Naive thymus-derived CD8-positive, alpha-beta T cell (primary cell): Measurements from ENCODE around the gene FAM163A. TPM values are rescaled to one million over a fixed set of nuclear protein-coding genes. Genes with fewer than 3 reads are reported as not detected.
A peak's percentile ranks its signal among the peaks of the same experiment; 100 is the strongest.

Experiments used
- ATAC-seq, 2 donors: fragments of 150-1000 bp; cut with Tn5 transposase in 1 of 2; sonication (Bioruptor Pico), chemical (Tn5 transposase) in 1 of 2; 1 replicate in 1 of 2; 2 replicates in 1 of 2; pipeline ENCODE4 v1.10.0; 2021; ENCODE audit warnings: mild to moderate bottlenecking in 2 of 2, moderate library complexity in 2 of 2
- POLR2A ChIA-PET: fragments of 350-600 bp; sonication (Branson Sonifier 250); formaldehyde crosslinking; loops from one replicate; lab custom pipeline; 2021; ENCODE audit warnings: antibody characterized with exemption; lab: Charles Lee
- DNase-seq, 10 donors: peaks; one replicate each; pipeline versions ENCODE4 v3.0.0 to v3.0.0-alpha.2; 2020 to 2022
- H3K27ac Mint-ChIP-seq, 10 donors: one replicate each; pipeline ENCODE4 v1.8.0; 2020 to 2022; ENCODE audit warnings: mild to moderate bottlenecking in 10 of 10, mixed read lengths in 10 of 10, moderate library complexity in 4 of 10, inconsistent platforms in 1 of 10
- H3K27me3 Mint-ChIP-seq, 5 donors: one replicate each; pipeline ENCODE4 v1.8.0; 2021 to 2022; ENCODE audit warnings: mixed read lengths in 5 of 5
- H3K36me3 Mint-ChIP-seq, 3 donors: one replicate each; pipeline ENCODE4 v1.8.0; 2020 to 2022; ENCODE audit warnings: mixed read lengths in 3 of 3, mild to moderate bottlenecking in 2 of 3, inconsistent platforms in 1 of 3
- H3K4me1 Mint-ChIP-seq, 4 donors: one replicate each; pipeline ENCODE4 v1.8.0; 2021 to 2022; ENCODE audit warnings: mixed read lengths in 4 of 4
- H3K4me3 Mint-ChIP-seq, 10 donors: one replicate each; pipeline ENCODE4 v1.8.0; 2020 to 2022; ENCODE audit warnings: mild to moderate bottlenecking in 10 of 10, mixed read lengths in 10 of 10, moderate library complexity in 6 of 10, inconsistent platforms in 1 of 10
- H3K9me3 Mint-ChIP-seq, 9 donors: one replicate each; pipeline ENCODE4 v1.8.0; 2020 to 2022; ENCODE audit warnings: mixed read lengths in 9 of 9, mild to moderate bottlenecking in 3 of 9, inconsistent platforms in 1 of 9, moderate library complexity in 1 of 9
- polyA plus RNA-seq, 3 donors: library from polyadenylated mRNA; unstranded; fragments of 300-500 nt; fragmentation: Illumina TruSeq; gene quantifications; one replicate each; pipeline ENCODE4 v1.2.3, GENCODE V29; 2021
- total RNA-seq, 8 experiments: library from RNA in 2 of 8; stranded (reverse) in 2 of 8; gene quantifications; one replicate each; pipeline ENCODE4 v1.2.3 and lab custom pipeline; 2021 to 2026

Gene FAM163A
- total and polyA plus RNA-seq, 5 experiments from 2014 or later, result not detected

- peak overlapping the region; percentile 90 to 98 (median 94) for H3K4me3 Mint-ChIP-seq
- ATAC-seq (no peak), DNase-seq (no peak)
- POLR2A ChIA-PET, result interaction anchor here (0.7 to 2.6 kb wide), 8 partner anchors 14 to 140 kb away, joined by 3 to 18 read pairs (median 6); partner anchors contain the start of gene TOR1AIP1
- peak overlapping the region in 9 of 10 donors; percentile 88 to 99 (median 96) for H3K27ac Mint-ChIP-seq
- no peaks in the 10 kb centered on the region for H3K36me3 Mint-ChIP-seq
- H3K27me3 Mint-ChIP-seq, result peaks cover 0 to 22% (median 4%) of the 10 kb centered on the region in 5 donors
- no peaks in the 10 kb centered on the region for H3K9me3 Mint-ChIP-seq
- H3K4me1 Mint-ChIP-seq, result peaks cover 10 to 27% (median 23%) of the 10 kb centered on the region in 4 donors
Observed at GRCh38 chr1:179813626-179814545, 70.8 kb downstream of the FAM163A start.

GRCh38 chr1:179814546-179814838, 71.4 kb downstream of the FAM163A start:
- peak overlapping the region; percentile 73 to 99 (median 96) for H3K27ac Mint-ChIP-seq
- POLR2A ChIA-PET, result interaction anchor here (0.7 to 2.6 kb wide), 7 partner anchors 13 to 139 kb away, joined by 3 to 18 read pairs (median 6); partner anchors contain the start of gene TOR1AIP1

GRCh38 chr1:179815641-179816040, 72.5 kb downstream of the FAM163A start:
- peaks cover 0 to 9% (median 0%) of the 10 kb centered on the region in 5 donors for H3K27me3 Mint-ChIP-seq
- H3K4me3 Mint-ChIP-seq, result peak overlapping the region; percentile 90 to 98 (median 94)
- peak overlapping the region; percentile 73 to 99 (median 94) for H3K27ac Mint-ChIP-seq
- ATAC-seq (no peak), DNase-seq (no peak)
- no peaks in the 10 kb centered on the region for H3K9me3 Mint-ChIP-seq
- peaks cover 6 to 22% (median 18%) of the 10 kb centered on the region in 4 donors for H3K4me1 Mint-ChIP-seq
- H3K36me3 Mint-ChIP-seq, result no peaks in the 10 kb centered on the region
- POLR2A ChIA-PET, result interaction anchor here (0.6 to 2.6 kb wide), 6 partner anchors 8 to 175 kb away, joined by 3 to 18 read pairs (median 4); partner anchors contain the start of gene TOR1AIP1

More at GRCh38 chr1:179814546-179814838, 71.4 kb downstream of the FAM163A start:
- Mint-ChIP-seq H3K27me3 (peaks cover 0 to 21% (median 4%) of the 10 kb centered on the region in 5 donors), H3K36me3 (no peaks in the 10 kb centered on the region), H3K4me1 (peaks cover 10 to 27% (median 23%) of the 10 kb centered on the region in 4 donors), H3K9me3 (no peaks in the 10 kb centered on the region), H3K4me3 (peak overlapping the region; percentile 90 to 98 (median 94))
- DNase-seq (no peak), ATAC-seq (peak in 1 of 2 donors; percentile 58)

- Mint-ChIP-seq H3K4me3 (peak overlapping the region in 9 of 10 donors; percentile 90 to 98 (median 94)), H3K9me3 (no peaks in the 10 kb centered on the region), H3K36me3 (no peaks in the 10 kb centered on the region), H3K27ac (peak overlapping the region in 8 of 10 donors; percentile 46 to 99 (median 96)), H3K27me3 (peaks cover 0 to 3% (median 0%) of the 10 kb centered on the region in 5 donors), H3K4me1 (peaks cover 6 to 22% (median 18%) of the 10 kb centered on the region in 4 donors)
- DNase-seq (no peak), ATAC-seq (no peak)
- POLR2A ChIA-PET, result interaction anchor here (0.7 to 2.6 kb wide), 3 partner anchors 15 to 66 kb away, joined by 3 to 18 read pairs (median 5); partner anchors contain the start of genes TOR1AIP1 and TOR1AIP2
Observed at GRCh38 chr1:179816196-179816960, 73.3 kb downstream of the FAM163A start.

GRCh38 chr1:179817056-179817455, 74.0 kb downstream of the FAM163A start:
- Mint-ChIP-seq H3K4me1 (peaks cover 6 to 22% (median 18%) of the 10 kb centered on the region in 4 donors), H3K4me3 (peak overlapping the region in 1 of 10 donors; percentile 98), H3K9me3 (no peaks in the 10 kb centered on the region), H3K36me3 (no peaks in the 10 kb centered on the region), H3K27me3 (peaks cover 0 to 3% (median 0%) of the 10 kb centered on the region in 5 donors), H3K27ac (peak overlapping the region in 2 of 10 donors; percentile 53 to 63)
- POLR2A ChIA-PET, result interaction anchor here (1.2 kb wide), 1 partner anchor 14 kb away, joined by 5 read pairs; no protein-coding TSS in a partner anchor
- DNase-seq, result no peak
- no peak for ATAC-seq

- Mint-ChIP-seq H3K4me1 (peaks cover 6 to 22% (median 18%) of the 10 kb centered on the region in 4 donors), H3K36me3 (no peaks in the 10 kb centered on the region), H3K4me3 (peak overlapping the region in 1 of 10 donors; percentile 36), H3K9me3 (no peaks in the 10 kb centered on the region), H3K27ac (peak overlapping the region in 1 of 10 donors; percentile 56), H3K27me3 (peaks cover 0 to 3% (median 0%) of the 10 kb centered on the region in 5 donors)
- POLR2A ChIA-PET, result no interaction called here
- no peak for ATAC-seq
- DNase-seq, result peak in 1 of 10 donors; percentile 57
Observed at GRCh38 chr1:179817789-179818188, 74.7 kb downstream of the FAM163A start.

GRCh38 chr1:179818260-179818659, 75.2 kb downstream of the FAM163A start:
- Mint-ChIP-seq H3K4me3 (peak overlapping the region in 1 of 10 donors; percentile 37), H3K36me3 (no peaks in the 10 kb centered on the region), H3K27ac (no peak overlapping the region), H3K4me1 (peaks cover 6 to 22% (median 18%) of the 10 kb centered on the region in 4 donors), H3K9me3 (no peaks in the 10 kb centered on the region), H3K27me3 (peaks cover 0 to 3% (median 0%) of the 10 kb centered on the region in 5 donors)
- no peak for DNase-seq
- no peak for ATAC-seq
- POLR2A ChIA-PET, result no interaction called here

GRCh38 chr1:179818743-179819173, 75.7 kb downstream of the FAM163A start:
- Mint-ChIP-seq H3K27me3 (peaks cover 0 to 3% (median 0%) of the 10 kb centered on the region in 5 donors), H3K36me3 (no peaks in the 10 kb centered on the region), H3K4me3 (no peak overlapping the region), H3K4me1 (peaks cover 6 to 22% (median 18%) of the 10 kb centered on the region in 4 donors), H3K9me3 (no peaks in the 10 kb centered on the region), H3K27ac (no peak overlapping the region)
- ATAC-seq, result no peak
- POLR2A ChIA-PET, result no interaction called here
- DNase-seq, result no peak

GRCh38 chr1:179820226-179820970, 77.3 kb downstream of the FAM163A start:
- POLR2A ChIA-PET, result interaction anchor here (1.1 kb wide), 1 partner anchor 7 kb away, joined by 3 read pairs; no protein-coding TSS in a partner anchor
- Mint-ChIP-seq H3K4me1 (peaks cover 2 to 10% (median 4%) of the 10 kb centered on the region in 4 donors), H3K9me3 (no peaks in the 10 kb centered on the region), H3K36me3 (no peaks in the 10 kb centered on the region), H3K27ac (peak overlapping the region in 1 of 10 donors; percentile 43), H3K4me3 (no peak overlapping the region), H3K27me3 (no peaks in the 10 kb centered on the region)
- no peak for ATAC-seq
- no peak for DNase-seq

GRCh38 chr1:179821524-179821923, 78.4 kb downstream of the FAM163A start:
- DNase-seq (no peak), ATAC-seq (no peak)
- H3K9me3 Mint-ChIP-seq, result no peaks in the 10 kb centered on the region
- H3K4me3 Mint-ChIP-seq, result no peak overlapping the region
- H3K4me1 Mint-ChIP-seq, result no peaks in the 10 kb centered on the region
- H3K36me3 Mint-ChIP-seq, result no peaks in the 10 kb centered on the region
- peak overlapping the region in 1 of 10 donors; percentile 35 for H3K27ac Mint-ChIP-seq
- H3K27me3 Mint-ChIP-seq, result no peaks in the 10 kb centered on the region
- POLR2A ChIA-PET, result no interaction called here

GRCh38 chr1:179822065-179822464, 79.0 kb downstream of the FAM163A start:
- no peak for ATAC-seq
- Mint-ChIP-seq H3K27me3 (peaks cover 0 to 2% (median 0%) of the 10 kb centered on the region in 5 donors), H3K27ac (no peak overlapping the region), H3K4me1 (no peaks in the 10 kb centered on the region), H3K36me3 (no peaks in the 10 kb centered on the region), H3K9me3 (no peaks in the 10 kb centered on the region), H3K4me3 (no peak overlapping the region)
- no peak for DNase-seq
- POLR2A ChIA-PET, result interaction anchor here (0.8 kb wide), 1 partner anchor 61 kb away, joined by 3 read pairs; no protein-coding TSS in a partner anchor
